Hematopoietic multipotent progenitor cell (in vitro differentiated cells): ENCODE results near the gene FAIM2. TPM values are rescaled to one million over a fixed set of nuclear protein-coding genes. Genes with fewer than 3 reads are reported as not detected.

ENCODE experiments used
- DNase-seq, 3 donors: peaks; one replicate each; pipeline ENCODE4 v3.0.0-alpha.2; 2011 to 2015; ENCODE audit warnings: low read depth in 2 of 3, low spot score in 2 of 3
- total RNA-seq: library from RNA; depleted of rRNA; stranded (reverse); fragments of >200 nt; gene quantifications from one replicate; pipeline ENCODE4 v1.2.3, GENCODE V29; 2012

Gene FAIM2
- total RNA-seq, 1 donor = under 0.01 TPM

- DNase-seq = no peak
Observed at GRCh38 chr12:49899921-49900320, 3.8 kb downstream of the FAIM2 start.

DNA sequence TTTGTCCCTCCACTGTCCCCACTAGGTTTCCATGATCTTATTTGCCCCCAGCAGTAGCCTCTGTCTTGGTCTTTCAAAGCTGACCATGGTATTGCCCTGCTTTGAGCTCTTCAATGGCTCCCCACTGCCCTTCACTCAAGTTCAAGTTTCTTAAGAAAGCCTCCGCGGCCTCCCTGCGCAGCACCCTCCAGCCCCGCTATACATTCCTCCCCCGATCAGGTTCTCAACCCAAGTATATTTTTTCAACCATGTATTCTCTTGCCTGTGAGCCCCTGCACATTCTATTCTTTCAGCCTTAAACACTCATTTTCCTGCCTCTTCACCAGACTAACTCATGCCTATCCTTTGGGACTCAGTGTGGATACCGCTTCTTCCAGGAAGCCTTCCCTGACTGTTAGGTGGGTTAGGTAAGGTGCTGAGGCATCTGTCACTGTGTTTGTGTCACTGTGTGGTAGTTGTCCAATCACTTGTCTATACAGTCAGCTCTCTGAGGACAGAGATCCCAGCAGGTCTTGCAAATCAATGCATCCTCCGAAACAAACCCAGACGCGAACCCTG is 4.3 kb downstream of the FAIM2 start:
- DNase-seq = no peak

GRCh38 chr12:49897276-49897675 is 6.4 kb downstream of the FAIM2 start:
- DNase-seq = no peak

GRCh38 chr12:49895773-49896172 is 7.9 kb downstream of the FAIM2 start:
- DNase-seq = no peak

DNA sequence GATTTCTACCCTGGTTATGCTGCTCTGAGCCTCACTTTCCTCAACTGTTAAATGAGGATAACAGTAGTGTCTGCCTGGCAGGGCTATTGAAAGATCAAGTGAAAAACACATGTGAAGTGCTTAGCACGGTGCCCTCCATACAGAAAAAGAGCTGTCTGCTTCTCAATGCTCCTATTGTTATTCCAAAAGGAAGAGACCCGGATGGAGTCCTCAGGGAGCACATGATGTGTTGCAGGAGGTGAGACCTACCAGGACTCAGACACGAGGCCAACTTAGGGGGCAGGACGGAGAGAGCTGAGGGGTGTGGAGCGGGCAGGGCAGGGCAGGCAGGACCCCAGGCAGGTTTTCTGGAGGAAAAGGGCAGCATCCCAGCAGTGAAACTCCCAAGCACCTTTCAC is 8.9 kb downstream of the FAIM2 start:
- no peak for DNase-seq

GRCh38 chr12:49893753-49894750 is 9.6 kb downstream of the FAIM2 start:
- DNase-seq = peak in 2 of 3 donors; percentile 40 to 67

DNA sequence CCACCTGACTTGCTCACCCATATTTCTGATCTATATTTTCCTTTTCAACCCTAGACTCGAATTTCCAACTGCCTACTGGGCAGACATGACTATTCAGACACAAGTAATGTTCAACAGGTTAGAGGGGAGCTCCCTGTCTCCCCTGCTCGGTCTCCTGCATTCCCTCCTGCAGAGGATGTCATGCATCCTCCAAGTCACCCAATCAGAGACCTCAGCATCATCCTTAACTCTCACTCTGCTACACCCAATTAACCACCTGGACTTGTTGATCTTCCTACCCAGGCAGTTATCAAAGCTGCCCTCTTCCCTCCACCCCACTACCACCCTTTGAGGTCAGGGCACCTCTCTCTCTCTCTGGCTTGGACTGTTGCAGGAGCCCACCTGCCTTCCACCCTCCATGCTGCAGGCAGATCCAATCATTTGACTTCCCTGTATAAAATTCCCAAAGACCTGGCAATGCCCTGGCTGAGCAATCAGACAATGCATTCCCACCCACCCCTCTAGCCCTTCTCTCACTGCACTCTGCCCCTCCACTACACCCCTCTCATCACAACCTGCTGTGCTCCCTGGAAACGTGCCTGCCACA is 10.9 kb downstream of the FAIM2 start:
- no peak for DNase-seq

GRCh38 chr12:49892084-49892731 is 11.5 kb downstream of the FAIM2 start:
- DNase-seq = no peak

GRCh38 chr12:49891476-49891875 is 12.2 kb downstream of the FAIM2 start:
- no peak for DNase-seq

- no peak for DNase-seq
Observed at GRCh38 chr12:49891012-49891411, 12.7 kb downstream of the FAIM2 start.

DNA sequence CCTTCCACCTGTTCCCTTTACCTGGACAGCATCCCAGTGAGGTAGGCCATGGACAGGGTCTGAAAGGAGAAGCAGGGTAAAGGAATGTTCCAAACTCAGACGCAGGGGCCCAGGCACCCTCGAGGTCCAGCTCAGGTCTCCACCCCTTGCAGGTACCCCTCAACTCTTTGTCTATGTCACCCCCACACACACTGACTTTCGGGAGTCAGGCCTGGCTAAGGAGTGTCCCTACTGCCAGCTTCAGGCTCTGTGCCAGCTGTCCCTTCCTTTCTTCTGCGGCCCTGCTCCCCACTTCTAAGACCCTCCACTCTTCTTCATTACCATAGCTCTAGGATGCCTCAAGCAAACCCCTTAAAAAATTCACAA is 13.6 kb downstream of the FAIM2 start:
- no peak for DNase-seq

GRCh38 chr12:49889361-49890095 is 14.2 kb downstream of the FAIM2 start:
- no peak for DNase-seq

DNA sequence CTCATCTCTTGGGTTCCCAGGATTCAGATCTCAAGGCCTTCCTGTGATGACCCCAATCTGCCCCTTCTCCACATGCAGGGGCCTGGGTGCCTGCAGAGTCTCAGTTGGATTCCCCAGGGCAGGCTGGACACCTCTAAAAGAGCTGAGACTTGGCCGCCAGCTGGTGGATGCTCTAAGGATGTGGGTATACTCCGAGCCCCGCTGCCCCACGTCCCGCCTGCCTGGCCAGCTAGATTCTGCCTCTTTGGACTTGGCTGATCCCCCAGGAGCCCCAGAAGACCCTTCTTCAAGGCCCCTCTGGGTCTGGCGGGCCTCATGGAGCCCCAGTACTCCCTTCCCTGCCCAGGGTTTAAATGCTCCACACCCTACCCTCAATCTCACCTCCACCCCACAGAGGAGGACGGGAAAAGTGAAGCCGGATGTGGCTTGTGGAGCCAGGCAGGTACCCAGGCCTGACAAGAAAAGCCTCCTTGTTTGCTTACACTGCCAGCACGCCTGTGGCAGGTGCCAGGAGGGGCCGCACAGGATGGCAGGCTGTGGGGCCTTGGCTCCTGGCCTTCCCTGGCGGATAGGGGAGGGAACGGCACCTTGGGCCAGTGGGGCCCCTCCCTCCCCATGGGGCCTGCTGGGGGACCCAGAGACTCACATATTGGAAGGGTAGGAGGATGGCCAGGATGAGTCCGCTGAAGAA is 15.1 kb downstream of the FAIM2 start:
- no peak for DNase-seq

DNA sequence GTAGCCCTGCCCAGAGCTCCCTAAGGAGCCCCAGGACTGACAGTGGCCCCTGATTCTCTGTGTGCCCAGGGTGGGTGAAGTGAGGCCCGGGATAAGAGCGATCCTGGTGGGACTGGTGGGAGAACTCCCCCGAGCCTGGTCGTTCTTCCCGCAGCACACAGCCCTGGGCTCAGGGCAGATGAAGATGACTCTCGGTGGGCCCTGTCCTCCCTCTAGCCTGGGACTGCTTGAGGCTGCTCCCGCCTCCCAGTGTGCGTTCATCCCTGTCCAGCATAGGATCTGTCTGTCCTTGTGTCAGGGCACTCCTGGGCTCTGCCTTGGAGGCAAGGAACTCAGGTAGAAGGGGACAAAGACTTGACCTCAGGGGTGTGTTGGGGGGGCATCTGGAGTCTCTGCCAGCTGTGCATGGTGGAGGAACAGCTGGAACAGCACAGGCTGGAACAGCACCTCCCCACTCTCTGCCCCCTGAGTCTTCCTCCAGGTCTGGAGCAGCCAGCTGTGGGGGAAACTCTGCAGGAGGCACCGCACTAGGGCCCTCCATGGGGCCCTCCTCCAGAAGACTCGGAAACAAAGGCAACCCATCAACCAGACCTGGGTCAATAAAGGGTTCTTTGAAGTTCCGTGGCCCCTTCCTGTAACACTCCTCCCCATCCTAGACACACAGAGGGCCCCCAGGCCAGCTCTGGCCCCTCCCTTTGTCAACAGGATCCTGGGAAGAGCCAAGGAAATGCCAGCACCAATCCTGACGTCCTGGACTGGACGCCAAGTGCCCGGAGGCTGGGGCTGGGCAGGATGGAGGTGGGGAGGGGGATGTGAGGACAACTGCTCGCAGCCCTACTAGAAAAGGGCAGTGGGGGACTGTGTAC is 15.9 kb downstream of the FAIM2 start:
- DNase-seq = no peak

DNA sequence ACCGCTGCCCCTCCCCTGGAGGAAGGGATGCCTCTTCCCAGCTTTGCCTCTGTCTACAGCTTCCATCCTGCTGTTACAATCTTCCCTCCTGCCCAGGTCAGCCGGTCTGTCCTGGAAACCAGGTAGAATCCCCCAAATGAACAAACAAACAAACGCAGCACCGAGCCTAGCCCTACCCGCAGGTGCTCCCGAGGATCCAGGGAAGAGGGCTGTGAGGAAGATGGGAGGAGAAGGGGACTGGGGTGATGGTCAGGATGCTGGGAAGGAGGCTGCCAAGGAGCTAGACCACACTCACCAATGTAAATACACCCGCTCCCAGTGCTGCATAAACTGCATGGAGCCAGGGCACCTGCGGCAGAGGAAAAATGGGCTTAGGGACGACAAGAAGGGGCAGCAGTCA is 16.6 kb downstream of the FAIM2 start:
- no peak for DNase-seq

GRCh38 chr12:49885663-49886461 is 17.8 kb downstream of the FAIM2 start:
- DNase-seq = no peak

DNA sequence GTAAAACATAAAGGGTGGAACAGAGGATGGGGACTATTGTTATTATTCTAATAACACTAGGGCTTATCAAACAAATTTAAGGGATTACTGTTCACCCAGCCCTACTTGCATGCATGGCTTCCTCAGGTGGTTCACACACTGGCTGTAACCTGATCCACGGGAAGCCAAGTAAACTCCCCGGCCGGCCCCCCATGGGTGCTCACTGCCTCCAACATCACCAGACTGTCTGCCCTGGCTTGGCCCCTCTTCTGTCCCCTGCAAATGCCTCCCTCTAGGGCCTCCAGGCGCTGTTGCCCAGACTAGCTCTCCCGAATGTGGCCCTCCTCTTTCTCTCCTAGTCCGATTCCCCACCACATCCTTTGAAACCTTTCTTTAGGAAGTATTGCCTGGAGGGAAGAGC is 18.6 kb downstream of the FAIM2 start:
- DNase-seq = no peak

- DNase-seq = no peak
Observed at GRCh38 chr12:49882851-49883464, 20.7 kb downstream of the FAIM2 start.
